Smooth muscle cell (in vitro differentiated cells): ENCODE data around the gene IL13. TPM values are rescaled to one million over a fixed set of nuclear protein-coding genes. Genes with fewer than 3 reads are reported as not detected.

Experiments used
- DNase-seq: peaks from one replicate; lab custom pipeline; 2025; ENCODE audit not compliant: unreplicated experiment; lab: John Stamatoyannopoulos, UW
- H2AFZ ChIP-seq: fragments of 200-600 bp; sonication (generic); 2 replicates; pipeline ENCODE4 v1.6.0; 2016; ENCODE audit warnings: antibody characterized with exemption, low read depth, mild to moderate bottlenecking
- H3F3A ChIP-seq: fragments of 200-600 bp; sonication (generic); 2 replicates; pipeline ENCODE4 v1.6.0; 2017; ENCODE audit warnings: antibody characterized with exemption, low read depth
- H3K27ac ChIP-seq: fragments of 200-600 bp; sonication (generic); 2 replicates; pipeline ENCODE4 v1.5.1; 2016; ENCODE audit warnings: low read depth, mild to moderate bottlenecking
- H3K27me3 ChIP-seq: fragments of 200-600 bp; sonication (generic); 2 replicates; pipeline ENCODE4 v1.6.1; 2016; ENCODE audit warnings: low read depth, mild to moderate bottlenecking
- H3K36me3 ChIP-seq: fragments of 200-600 bp; sonication (generic); 2 replicates; pipeline ENCODE4 v1.5.1; 2016; ENCODE audit warnings: low read depth
- H3K4me1 ChIP-seq: fragments of 200-600 bp; sonication (generic); 2 replicates; pipeline ENCODE4 v1.5.1; 2016; ENCODE audit warnings: low read depth
- H3K4me2 ChIP-seq: fragments of 200-600 bp; sonication (generic); 2 replicates; pipeline ENCODE4 v1.6.0; 2016; ENCODE audit warnings: mild to moderate bottlenecking
- H3K4me3 ChIP-seq: fragments of 200-600 bp; sonication (generic); 2 replicates; pipeline ENCODE4 v1.5.1; 2016; ENCODE audit warnings: mild to moderate bottlenecking
- H3K79me2 ChIP-seq: fragments of 200-600 bp; sonication (generic); 2 replicates; pipeline ENCODE4 v1.6.0; 2016; ENCODE audit warnings: low read depth, mild to moderate bottlenecking
- H3K9ac ChIP-seq: fragments of 200-600 bp; sonication (generic); 2 replicates; pipeline ENCODE4 v1.6.0; 2016; ENCODE audit warnings: low read depth
- H3K9me3 ChIP-seq: fragments of 200-600 bp; sonication (generic); replicated peaks from 2 replicates; pipeline ENCODE4 v1.5.1; 2016; ENCODE audit warnings: low read depth
- H4K20me1 ChIP-seq: fragments of 200-600 bp; sonication (generic); 2 replicates; pipeline ENCODE4 v1.6.0; 2016; ENCODE audit warnings: low read depth
- WGBS: methylation state at CpG from one replicate; pipeline ENCODE4 v1.1.7; 2016; ENCODE audit warnings: low lambda C conversion rate; 5-methylcytosine and 5-hydroxymethylcytosine counted together
- polyA plus RNA-seq: library from polyadenylated mRNA; unstranded; fragments of >200 nt; fragmentation: Nextera tagmentation; extraction: Ambion mirVana; gene quantifications from 2 replicates; pipeline ENCODE4 v1.2.1, GENCODE V29; 2016
- total RNA-seq: library from RNA; depleted of rRNA; stranded (reverse); fragments of >200 nt; gene quantifications from 2 replicates; pipeline ENCODE4 v1.2.3, GENCODE V29; 2014
- TF ChIP-seq, protein P1 (sequence below): fragments of 200-600 bp; sonication (generic); IDR thresholded peaks from 2 replicates; pipeline ENCODE4 v1.5.1; 2017; ENCODE audit warnings: borderline replicate concordance, mild to moderate bottlenecking, antibody characterized with exemption; ENCODE audit not compliant: insufficient read depth, poor library complexity, severe bottlenecking

The IL13 gene
- total and polyA plus RNA-seq, 2 experiments from 2014 or later, result 0.18 TPM; not detected in 1

DNA sequence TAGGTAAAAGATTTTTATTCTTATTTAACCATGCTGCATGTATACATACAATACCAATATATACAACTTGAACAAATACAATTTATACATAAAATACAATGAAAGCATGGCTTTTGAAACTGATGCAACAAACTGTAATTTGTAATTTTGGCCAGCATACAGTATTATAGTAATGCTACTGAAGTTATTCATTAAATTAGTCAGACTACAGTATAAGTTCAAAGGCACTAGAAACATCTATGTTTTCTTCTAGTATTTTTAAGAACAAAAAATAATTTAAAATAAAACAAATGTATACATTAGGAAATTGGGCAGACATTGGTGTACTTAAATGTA is 34.6 kb downstream of the IL13 start:
- no peaks in the 10 kb centered on the region for H3F3A ChIP-seq
- no peaks in the 10 kb centered on the region for H3K4me1 ChIP-seq
- no peaks in the 10 kb centered on the region for H3K9me3 ChIP-seq
- H3K4me3 ChIP-seq, result no peak overlapping the region
- H2AFZ ChIP-seq, result no peak overlapping the region
- no peaks in the 10 kb centered on the region for H3K27me3 ChIP-seq
- TF ChIP-seq, protein P1, sequence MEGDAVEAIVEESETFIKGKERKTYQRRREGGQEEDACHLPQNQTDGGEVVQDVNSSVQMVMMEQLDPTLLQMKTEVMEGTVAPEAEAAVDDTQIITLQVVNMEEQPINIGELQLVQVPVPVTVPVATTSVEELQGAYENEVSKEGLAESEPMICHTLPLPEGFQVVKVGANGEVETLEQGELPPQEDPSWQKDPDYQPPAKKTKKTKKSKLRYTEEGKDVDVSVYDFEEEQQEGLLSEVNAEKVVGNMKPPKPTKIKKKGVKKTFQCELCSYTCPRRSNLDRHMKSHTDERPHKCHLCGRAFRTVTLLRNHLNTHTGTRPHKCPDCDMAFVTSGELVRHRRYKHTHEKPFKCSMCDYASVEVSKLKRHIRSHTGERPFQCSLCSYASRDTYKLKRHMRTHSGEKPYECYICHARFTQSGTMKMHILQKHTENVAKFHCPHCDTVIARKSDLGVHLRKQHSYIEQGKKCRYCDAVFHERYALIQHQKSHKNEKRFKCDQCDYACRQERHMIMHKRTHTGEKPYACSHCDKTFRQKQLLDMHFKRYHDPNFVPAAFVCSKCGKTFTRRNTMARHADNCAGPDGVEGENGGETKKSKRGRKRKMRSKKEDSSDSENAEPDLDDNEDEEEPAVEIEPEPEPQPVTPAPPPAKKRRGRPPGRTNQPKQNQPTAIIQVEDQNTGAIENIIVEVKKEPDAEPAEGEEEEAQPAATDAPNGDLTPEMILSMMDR, result no peak
- H4K20me1 ChIP-seq, result no peaks in the 10 kb centered on the region
- H3K9ac ChIP-seq, result no peak overlapping the region
- H3K36me3 ChIP-seq, result no peaks in the 10 kb centered on the region
- no peak for DNase-seq
- H3K27ac ChIP-seq, result no peak overlapping the region
- H3K79me2 ChIP-seq, result no peaks in the 10 kb centered on the region
- no peak overlapping the region for H3K4me2 ChIP-seq

DNA sequence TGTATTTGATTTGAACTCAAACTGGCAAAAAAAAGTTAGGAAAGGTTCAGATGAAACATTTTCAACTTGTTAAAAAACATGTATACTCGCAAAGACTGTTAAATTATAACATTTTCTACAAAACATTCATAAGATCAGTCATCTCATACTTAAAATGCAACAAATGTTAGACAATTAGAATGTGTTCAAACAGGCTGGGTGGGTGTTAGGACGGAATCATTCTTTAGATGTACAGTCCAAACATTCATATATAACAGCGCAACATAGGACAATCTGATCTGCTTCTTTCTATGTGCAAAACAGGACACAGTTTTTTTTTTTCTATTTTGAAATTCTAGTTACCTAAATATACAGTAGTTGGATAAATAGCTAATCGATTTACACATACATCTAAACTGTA is 38.0 kb downstream of the IL13 start:
- no peak for DNase-seq
- H3K4me3 ChIP-seq, result no peak overlapping the region
- no peaks in the 10 kb centered on the region for H3K4me1 ChIP-seq
- no peak overlapping the region for H3K9ac ChIP-seq
- WGBS, result 93% methylated on average over 4 of the region's 4 CpGs
- H3K27ac ChIP-seq, result no peak overlapping the region
- no peaks in the 10 kb centered on the region for H3K79me2 ChIP-seq
- no peaks in the 10 kb centered on the region for H3K9me3 ChIP-seq
- no peaks in the 10 kb centered on the region for H3F3A ChIP-seq
- no peaks in the 10 kb centered on the region for H4K20me1 ChIP-seq
- H2AFZ ChIP-seq, result no peak overlapping the region
- H3K27me3 ChIP-seq, result no peaks in the 10 kb centered on the region
- no peaks in the 10 kb centered on the region for H3K36me3 ChIP-seq
- no peak overlapping the region for H3K4me2 ChIP-seq
- TF ChIP-seq, protein P1, result no peak

DNA sequence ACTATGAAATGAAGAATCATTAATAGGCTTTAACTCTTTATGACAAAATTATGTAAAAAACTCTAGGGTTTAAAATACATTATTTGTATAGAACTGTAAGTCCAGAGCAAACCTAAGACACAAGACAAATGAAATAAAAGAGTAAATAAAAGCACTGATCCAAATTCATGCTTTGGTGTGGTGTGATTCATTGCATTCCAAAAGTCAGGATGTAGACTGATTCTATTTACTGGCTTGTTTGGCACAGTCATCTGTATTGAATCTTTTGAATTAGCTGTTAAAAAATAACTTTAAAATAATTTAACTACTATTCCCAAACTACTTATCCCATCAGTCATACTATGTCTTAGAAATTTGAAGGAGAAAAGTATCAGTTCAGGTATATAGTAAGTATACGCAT is 46.9 kb downstream of the IL13 start:
- Histone ChIP-seq H2AFZ (no peak overlapping the region), H3K9me3 (no peaks in the 10 kb centered on the region), H3K36me3 (peaks cover 10% of the 10 kb centered on the region), H3K27me3 (no peaks in the 10 kb centered on the region), H3K79me2 (no peaks in the 10 kb centered on the region), H3K4me3 (no peak overlapping the region), H3F3A (no peaks in the 10 kb centered on the region), H3K9ac (no peak overlapping the region), H3K4me2 (no peak overlapping the region), H3K4me1 (no peaks in the 10 kb centered on the region), H3K27ac (no peak overlapping the region), H4K20me1 (no peaks in the 10 kb centered on the region)
- WGBS, result 98% methylated on average over 1 of the region's 1 CpG
- TF ChIP-seq, protein P1, result no peak
- DNase-seq, result no peak

DNA sequence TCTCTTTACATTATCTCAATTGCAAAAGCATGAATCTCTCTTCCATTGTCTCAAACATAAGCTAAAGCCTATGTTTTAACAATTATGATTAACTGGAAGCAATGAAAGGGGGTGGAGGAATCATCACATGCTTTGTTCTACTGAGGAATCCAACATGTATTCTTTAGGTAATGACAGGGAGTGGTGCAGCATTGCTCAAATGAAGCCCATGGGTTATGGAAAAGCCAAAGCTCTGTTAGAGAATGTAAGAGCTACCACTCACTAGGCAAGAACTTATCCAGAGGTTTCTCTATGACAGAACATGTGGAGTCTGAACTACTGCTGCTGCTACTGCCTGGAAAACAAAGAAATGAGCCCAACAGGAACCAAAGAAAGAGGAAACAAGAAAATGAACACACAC is 50.7 kb downstream of the IL13 start:
- Histone ChIP-seq H3K79me2 (no peaks in the 10 kb centered on the region), H3K4me2 (no peak overlapping the region), H3K36me3 (no peaks in the 10 kb centered on the region), H2AFZ (no peak overlapping the region), H3K4me3 (no peak overlapping the region), H3K27me3 (no peaks in the 10 kb centered on the region), H3K9ac (no peak overlapping the region), H3K27ac (no peak overlapping the region), H3F3A (no peaks in the 10 kb centered on the region), H3K9me3 (no peaks in the 10 kb centered on the region), H4K20me1 (no peaks in the 10 kb centered on the region), H3K4me1 (no peaks in the 10 kb centered on the region)
- no peak for DNase-seq
- TF ChIP-seq, protein P1, result no peak

Other genes starting within 250 kb of the IL13 start
- gene IRF1, start 167.4 kb upstream of the IL13 start, total RNA-seq, result 15.7 and 18.0 TPM in 2 replicates
- 19.1 and 25.5 TPM in 2 replicates for gene IRF1, start 167.4 kb upstream of the IL13 start, polyA plus RNA-seq
- not detected in 2 replicates for gene IL5, start 114.7 kb upstream of the IL13 start, total RNA-seq
- gene IL5, start 114.7 kb upstream of the IL13 start, polyA plus RNA-seq, result not detected in 2 replicates
- gene RAD50, start 101.2 kb upstream of the IL13 start, total RNA-seq, result 26.8 and 28.8 TPM in 2 replicates
- gene RAD50, start 101.2 kb upstream of the IL13 start, polyA plus RNA-seq, result 19.9 and 26.1 TPM in 2 replicates
- gene IL4, start 15.8 kb downstream of the IL13 start, total RNA-seq, result not detected in 2 replicates
- gene IL4, start 15.8 kb downstream of the IL13 start, polyA plus RNA-seq, result not detected in 2 replicates
- 16.0 and 21.4 TPM in 2 replicates for gene KIF3A, start 79.4 kb downstream of the IL13 start, total RNA-seq
- gene KIF3A, start 79.4 kb downstream of the IL13 start, polyA plus RNA-seq, result 12.6 and 18.4 TPM in 2 replicates
- 0.36 and 0.81 TPM in 2 replicates for gene CCNI2, start 89.3 kb downstream of the IL13 start, total RNA-seq
- 0.41 and 1.7 TPM in 2 replicates for gene CCNI2, start 89.3 kb downstream of the IL13 start, polyA plus RNA-seq
- gene SEPTIN8, start 119.1 kb downstream of the IL13 start, total RNA-seq, result 68.1 and 71.5 TPM in 2 replicates
- gene SEPTIN8, start 119.1 kb downstream of the IL13 start, polyA plus RNA-seq, result 26.3 and 27.6 TPM in 2 replicates
- 1.5 and 2.2 TPM in 2 replicates for gene SOWAHA, start 155.1 kb downstream of the IL13 start, total RNA-seq
- gene SOWAHA, start 155.1 kb downstream of the IL13 start, polyA plus RNA-seq, result 0.43 and 0.71 TPM in 2 replicates
- gene SHROOM1, start 172.5 kb downstream of the IL13 start, total RNA-seq, result 3.0 and 12.0 TPM in 2 replicates
- gene SHROOM1, start 172.5 kb downstream of the IL13 start, polyA plus RNA-seq, result 5.9 and 10.2 TPM in 2 replicates
- 1.9 and 2.3 TPM in 2 replicates for gene GDF9, start 208.3 kb downstream of the IL13 start, total RNA-seq
- gene GDF9, start 208.3 kb downstream of the IL13 start, polyA plus RNA-seq, result 0.46 and 0.66 TPM in 2 replicates
- gene UQCRQ, start 208.5 kb downstream of the IL13 start, total RNA-seq, result 137 and 162 TPM in 2 replicates
- 1,065 and 1,128 TPM in 2 replicates for gene UQCRQ, start 208.5 kb downstream of the IL13 start, polyA plus RNA-seq
- 0.27 and 0.45 TPM in 2 replicates for gene LEAP2, start 215.5 kb downstream of the IL13 start, total RNA-seq
- 0.55 and 3.2 TPM in 2 replicates for gene LEAP2, start 215.5 kb downstream of the IL13 start, polyA plus RNA-seq